Measurements from ENCODE around the gene TMEM134.

Gene TMEM134

GRCh38 chr11:67422891-67423290, 46.2 kb downstream of the TMEM134 start:
- DNase-seq (ENCODE audit: low read depth) = no peak

GRCh38 chr11:67421430-67422031, 47.5 kb downstream of the TMEM134 start:
- DNase-seq (ENCODE audit: low read depth) = no peak

- DNase-seq (ENCODE audit: low read depth) = peak; percentile 68
Observed at GRCh38 chr11:67420646-67421429, 48.2 kb downstream of the TMEM134 start.

- no peak for DNase-seq (ENCODE audit: low read depth)
Observed at GRCh38 chr11:67420147-67420645, 48.9 kb downstream of the TMEM134 start.

- no peak for DNase-seq (ENCODE audit: low read depth)
Observed at GRCh38 chr11:67419325-67420049, 49.6 kb downstream of the TMEM134 start.

GRCh38 chr11:67418476-67419281, 50.4 kb downstream of the TMEM134 start:
- DNase-seq (ENCODE audit: low read depth) = no peak

- DNase-seq (ENCODE audit: low read depth) = no peak
Observed at GRCh38 chr11:67417425-67417824, 51.6 kb downstream of the TMEM134 start.

GRCh38 chr11:67416416-67417335, 52.4 kb downstream of the TMEM134 start:
- no peak for DNase-seq (ENCODE audit: low read depth)

GRCh38 chr11:67415501-67416304, 53.3 kb downstream of the TMEM134 start, which contains the start of gene CARNS1:
CARNS1 (plus strand) TSS chr11:67415678; CDS start chr11:67416200, 522 bp downstream.
- no peak for DNase-seq (ENCODE audit: low read depth)

- DNase-seq (ENCODE audit: low read depth) = no peak
Observed at GRCh38 chr11:67413266-67413849, 55.7 kb downstream of the TMEM134 start.

- no peak for DNase-seq (ENCODE audit: low read depth)
Observed at GRCh38 chr11:67412495-67413179, 56.4 kb downstream of the TMEM134 start.

- no peak for DNase-seq (ENCODE audit: low read depth)
Observed at GRCh38 chr11:67411785-67412152, 57.3 kb downstream of the TMEM134 start.

Measured in HS-27A (cell line).